ENCODE results near the gene RAD51B. TPM values are rescaled to one million over a fixed set of nuclear protein-coding genes. Genes with fewer than 3 reads are reported as not detected.
"Not testable (repeated sequence)": the region's sequence is repeated elsewhere in the genome, so short reads cannot be mapped to it uniquely, and the experiment has no call there.

The RAD51B gene
- total and polyA plus RNA-seq, 2 experiments from 2014 or later: 11.7 to 17.8 TPM

DNA sequence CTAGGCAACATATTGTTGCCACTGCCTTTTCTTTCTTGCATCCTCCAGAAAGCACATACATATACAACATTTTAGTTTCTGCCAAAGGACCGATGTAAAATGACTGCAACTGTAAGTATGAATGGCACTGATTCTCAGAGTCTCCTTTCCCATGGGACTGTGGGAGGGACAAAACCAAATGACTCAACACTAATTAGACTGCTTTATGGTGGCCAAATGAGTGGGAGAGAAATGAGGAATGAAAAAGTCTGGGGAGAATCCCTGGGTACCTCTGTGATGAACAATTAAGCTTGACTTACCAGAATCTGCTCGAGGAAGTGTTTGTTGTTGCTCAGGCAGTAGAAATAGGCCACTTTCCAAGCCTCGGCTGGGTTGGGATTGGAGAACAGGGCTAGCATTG is 13.3 kb upstream of the RAD51B start:
- H3K36me3 ChIP-seq: peaks cover 63% of the 10 kb centered on the region
- H3K9me3 ChIP-seq (ENCODE audit: low read depth): no peaks in the 10 kb centered on the region
- no peak for TF ChIP-seq CTCF (IDR thresholded peaks at IDR 0.05; ENCODE audit: low read depth, low read length)
- H3K27ac ChIP-seq: no peak overlapping the region
- no peaks in the 10 kb centered on the region for H3K27me3 ChIP-seq
- no peaks in the 10 kb centered on the region for H3K4me1 ChIP-seq (ENCODE audit: low read depth)
- no peak overlapping the region for H3K4me3 ChIP-seq
- no peak for DNase-seq (ENCODE audit: low read depth in 1 of 2, low spot score in 1 of 2)

DNA sequence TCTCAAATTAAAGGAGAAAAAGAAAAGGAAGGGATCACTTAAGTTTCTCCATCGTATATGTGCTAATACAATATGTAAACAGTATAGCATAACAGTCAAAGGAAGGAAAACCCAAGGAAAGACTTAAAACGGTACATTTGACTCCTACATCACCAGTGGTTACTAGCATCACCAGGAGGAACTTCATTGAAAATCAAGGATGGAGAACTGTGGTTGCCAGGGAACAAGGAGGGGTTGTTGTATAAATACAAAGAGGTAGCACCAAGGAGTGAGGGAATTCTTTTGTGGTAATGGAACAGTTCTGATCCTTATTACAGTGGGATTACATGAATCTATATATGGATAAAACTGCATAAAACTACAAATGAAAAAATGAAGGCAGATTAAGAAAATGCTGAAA is 4.8 kb upstream of the RAD51B start:
- no peak for TF ChIP-seq CTCF (IDR thresholded peaks at IDR 0.05; ENCODE audit: low read depth, low read length)
- Histone ChIP-seq H3K27ac (no peak overlapping the region), H3K4me1 (ENCODE audit: low read depth) (peaks cover 4% of the 10 kb centered on the region), H3K9me3 (ENCODE audit: low read depth) (no peaks in the 10 kb centered on the region), H3K27me3 (no peaks in the 10 kb centered on the region), H3K36me3 (peaks cover 23% of the 10 kb centered on the region), H3K4me3 (no peak overlapping the region)
- no peak for DNase-seq (ENCODE audit: low read depth in 1 of 2, low spot score in 1 of 2)

DNA sequence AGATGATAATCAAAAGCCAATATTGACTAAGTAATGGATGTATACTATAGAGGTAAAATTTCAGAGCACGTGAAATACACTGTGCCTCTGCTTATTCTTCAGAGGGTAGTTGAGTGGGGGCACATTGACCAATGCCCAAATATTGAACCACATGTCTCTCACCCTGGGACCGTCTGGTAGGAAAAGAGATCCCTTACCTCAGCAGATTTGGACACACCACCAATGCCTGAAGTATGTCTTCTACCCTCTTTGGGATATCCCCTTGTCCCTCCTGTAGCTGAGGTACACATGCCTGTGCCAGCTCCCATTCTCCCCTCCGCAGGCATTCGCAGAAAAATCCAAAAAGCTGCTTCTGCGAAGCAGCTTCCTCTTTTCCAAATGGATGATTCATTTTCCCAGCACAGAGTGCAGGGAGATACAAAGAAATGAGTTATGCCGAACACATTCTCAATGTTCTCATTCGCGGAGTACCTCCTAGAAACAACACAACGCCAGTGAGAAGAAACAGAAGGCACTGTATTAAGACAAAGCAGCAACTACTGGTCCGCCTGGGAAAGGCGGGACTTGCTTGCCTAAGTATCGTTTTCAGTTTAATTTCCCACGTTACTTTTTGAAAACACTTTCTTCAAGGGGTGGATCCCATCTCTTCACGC is 3.9 kb upstream of the RAD51B start:
- peak; percentile 37 to 47 for DNase-seq (ENCODE audit: low read depth in 1 of 2, low spot score in 1 of 2)
- Histone ChIP-seq H3K27me3 (no peaks in the 10 kb centered on the region), H3K4me1 (ENCODE audit: low read depth) (peaks cover 4% of the 10 kb centered on the region), H3K4me3 (peak overlapping the region; percentile 61), H3K9me3 (ENCODE audit: low read depth) (no peaks in the 10 kb centered on the region), H3K27ac (peak overlapping the region; percentile 84), H3K36me3 (peaks cover 16% of the 10 kb centered on the region)
- no peak for TF ChIP-seq CTCF (IDR thresholded peaks at IDR 0.05; ENCODE audit: low read depth, low read length)

- H3K9me3 ChIP-seq (ENCODE audit: low read depth): no peaks in the 10 kb centered on the region
- H3K4me3 ChIP-seq: peak within 1 kb of the TSS; percentile 61
- H3K27me3 ChIP-seq: no peaks in the 10 kb centered on the region
- peaks cover 4% of the 10 kb centered on the region for H3K4me1 ChIP-seq (ENCODE audit: low read depth)
- DNase-seq (ENCODE audit: low read depth in 1 of 2, low spot score in 1 of 2): peak; percentile 95 to 97
- peaks cover 13% of the 10 kb centered on the region for H3K36me3 ChIP-seq
- TF ChIP-seq CTCF (IDR thresholded peaks at IDR 0.05; ENCODE audit: low read depth, low read length): no peak
- peak within 1 kb of the TSS; percentile 84 for H3K27ac ChIP-seq
Measured at GRCh38 chr14:67816326-67817002, 3.1 kb upstream of the RAD51B start, which contains the start of gene ZFYVE26. Gene ZFYVE26 (minus strand): TSS chr14:67816590. CDS start chr14:67815963, 627 bp downstream.

GRCh38 chr14:67817750-67818438 is 1.7 kb upstream of the RAD51B start:
- no peak for TF ChIP-seq CTCF (IDR thresholded peaks at IDR 0.05; ENCODE audit: low read depth, low read length)

GRCh38 chr14:67818476-67818875 is 1.1 kb upstream of the RAD51B start:
- H3K27ac ChIP-seq: not testable (repeated sequence)

More at GRCh38 chr14:67817750-67818438, 1.7 kb upstream of the RAD51B start:
- DNase-seq (ENCODE audit: low read depth in 1 of 2, low spot score in 1 of 2): no peak
- Histone ChIP-seq H3K36me3 (peaks cover 6% of the 10 kb centered on the region), H3K27me3 (no peaks in the 10 kb centered on the region), H3K4me1 (ENCODE audit: low read depth) (peaks cover 4% of the 10 kb centered on the region), H3K9me3 (ENCODE audit: low read depth) (no peaks in the 10 kb centered on the region), H3K4me3 (no peak overlapping the region), H3K27ac (no peak overlapping the region)

More at GRCh38 chr14:67818476-67818875, 1.1 kb upstream of the RAD51B start:
- not testable (repeated sequence) for H3K9me3 ChIP-seq (ENCODE audit: low read depth); H3K4me3 ChIP-seq; DNase-seq (ENCODE audit: low read depth in 1 of 2, low spot score in 1 of 2); H3K4me1 ChIP-seq (ENCODE audit: low read depth); H3K27me3 ChIP-seq; H3K36me3 ChIP-seq
